Stimulated activated naive CD8-positive, alpha-beta T cell treated with anti-CD3 and anti-CD28 coated beads, Interleukin-15, amount 100 ng/mL, for 72 hours (primary cell): ENCODE results near the gene TRIM72.
"Not testable (repeated sequence)": the region's sequence is repeated elsewhere in the genome, so short reads cannot be mapped to it uniquely, and the experiment has no call there.

Source experiments
- ATAC-seq: fragments of 150-1000 bp; cut with Tn5 transposase; 2 replicates; pipeline ENCODE4 v1.10.0; 2021; ENCODE audit warnings: mild to moderate bottlenecking, moderate library complexity
- DNase-seq, 2 donors: peaks; one replicate each; pipeline ENCODE4 v3.0.0; 2021 to 2022
- H3K27ac Mint-ChIP-seq, 2 donors: one replicate each; pipeline ENCODE4 v1.8.0; 2022; ENCODE audit warnings: mild to moderate bottlenecking in 2 of 2, mixed read lengths in 2 of 2, moderate library complexity in 2 of 2
- H3K27me3 Mint-ChIP-seq: one replicate; pipeline ENCODE4 v1.8.0; 2022; ENCODE audit warnings: mixed read lengths
- H3K4me1 Mint-ChIP-seq: one replicate; pipeline ENCODE4 v1.8.0; 2022; ENCODE audit warnings: mild to moderate bottlenecking, mixed read lengths
- H3K4me3 Mint-ChIP-seq, 2 donors: one replicate each; pipeline ENCODE4 v1.8.0; 2022; ENCODE audit warnings: mild to moderate bottlenecking in 2 of 2, mixed read lengths in 2 of 2, moderate library complexity in 1 of 2
- H3K9me3 Mint-ChIP-seq, 2 donors: one replicate each; pipeline ENCODE4 v1.8.0; 2022; ENCODE audit warnings: mixed read lengths in 2 of 2

Gene TRIM72

DNA sequence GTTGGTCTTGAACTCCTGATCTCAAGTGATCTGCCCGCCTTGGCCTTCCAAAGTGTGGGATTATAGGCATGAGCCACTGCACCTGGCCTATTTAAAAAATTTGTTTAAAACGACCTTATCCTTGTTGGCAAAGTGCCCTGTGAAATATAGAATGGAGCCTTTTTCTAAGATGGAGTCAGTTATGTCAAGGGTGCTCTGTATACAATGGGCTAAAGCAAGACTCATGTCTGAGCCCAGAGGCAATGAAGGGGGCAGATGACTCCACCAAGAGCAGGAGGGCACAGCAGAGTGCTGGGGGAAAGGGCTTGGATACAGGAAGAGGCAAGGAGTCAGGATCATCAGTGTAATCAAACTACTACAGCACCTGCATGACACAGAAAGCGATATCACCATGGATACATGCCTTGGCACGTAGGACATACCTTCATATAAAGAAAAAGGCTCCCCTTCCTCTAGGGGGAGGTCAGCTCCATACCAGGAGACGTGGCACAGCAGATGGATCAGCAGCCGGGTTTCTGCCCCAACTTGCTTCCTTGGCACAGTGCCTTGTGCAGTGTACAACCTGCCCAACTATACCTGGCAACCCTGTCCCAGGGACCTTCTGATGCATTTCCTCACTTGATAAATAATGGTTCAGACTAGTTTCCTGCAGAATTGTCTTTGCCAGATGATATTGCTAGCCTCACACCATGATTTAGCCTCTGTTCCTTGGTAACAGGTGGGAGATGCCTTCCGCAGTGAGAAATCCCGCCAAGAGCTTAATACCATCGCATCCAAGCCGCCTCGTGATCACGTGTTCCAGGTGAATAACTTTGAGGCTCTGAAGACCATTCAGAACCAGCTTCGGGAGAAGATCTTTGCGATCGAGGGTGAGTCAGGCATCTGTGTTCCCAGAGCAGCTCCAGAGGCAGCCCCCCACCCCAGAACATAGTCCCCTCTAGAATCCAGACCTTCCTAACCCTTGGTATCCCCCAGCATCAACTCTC is 61.2 kb downstream of the TRIM72 start:
- DNase-seq: no peak
- H3K4me3 Mint-ChIP-seq: no peak overlapping the region
- no peaks in the 10 kb centered on the region for H3K27me3 Mint-ChIP-seq
- no peak for ATAC-seq
- no peaks in the 10 kb centered on the region for H3K4me1 Mint-ChIP-seq
- no peak overlapping the region for H3K27ac Mint-ChIP-seq
- H3K9me3 Mint-ChIP-seq: no peaks in the 10 kb centered on the region

GRCh38 chr16:31276600-31276999 is 62.7 kb downstream of the TRIM72 start:
- no peak overlapping the region for H3K4me3 Mint-ChIP-seq
- H3K4me1 Mint-ChIP-seq: no peaks in the 10 kb centered on the region
- H3K9me3 Mint-ChIP-seq: no peaks in the 10 kb centered on the region
- H3K27me3 Mint-ChIP-seq: no peaks in the 10 kb centered on the region
- H3K27ac Mint-ChIP-seq: no peak overlapping the region
- DNase-seq (no peak), ATAC-seq (no peak)

- H3K9me3 Mint-ChIP-seq: no peaks in the 10 kb centered on the region
- no peak overlapping the region for H3K4me3 Mint-ChIP-seq
- no peaks in the 10 kb centered on the region for H3K27me3 Mint-ChIP-seq
- H3K27ac Mint-ChIP-seq: no peak overlapping the region
- DNase-seq (no peak), ATAC-seq (no peak)
- H3K4me1 Mint-ChIP-seq: no peaks in the 10 kb centered on the region
Measured at GRCh38 chr16:31277659-31278260, 63.8 kb downstream of the TRIM72 start.

- not testable (repeated sequence) for H3K27ac Mint-ChIP-seq, ATAC-seq, H3K9me3 Mint-ChIP-seq, H3K4me3 Mint-ChIP-seq, H3K4me1 Mint-ChIP-seq, H3K27me3 Mint-ChIP-seq, DNase-seq
Measured at GRCh38 chr16:31278853-31279252, 64.9 kb downstream of the TRIM72 start.
